ENCODE data around the gene LRFN5.

GRCh38 chr14:41718477-41719166 lies 111.9 kb downstream of the LRFN5 start:
- no peak for TF ChIP-seq CTCF (conservative IDR thresholded peaks at IDR 0.05; ENCODE audit: low read depth in 2 of 2)
- no peak for TF ChIP-seq EZH2phosphoT487 (IDR thresholded peaks at IDR 0.05; ENCODE audit: unreplicated experiment)
- no peak for TF ChIP-seq EZH2 (IDR thresholded peaks at IDR 0.05; ENCODE audit: low read depth, unreplicated experiment)
- no peak for TF ChIP-seq POLR2AphosphoS5 (IDR thresholded peaks at IDR 0.05; ENCODE audit: low read depth)
- TF ChIP-seq ETS1 (IDR thresholded peaks at IDR 0.05) = no peak
- no peak for TF ChIP-seq CREB1 (CRISPR knock-in tag; IDR thresholded peaks at IDR 0.05; ENCODE audit: low read depth)
- no peak for TF ChIP-seq JUNB (IDR thresholded peaks at IDR 0.05; ENCODE audit: unreplicated experiment)
- no peak for TF ChIP-seq REST (IDR thresholded peaks at IDR 0.05; ENCODE audit: unreplicated experiment)
- no peak for TF ChIP-seq ZNF114 (CRISPR knock-in tag; IDR thresholded peaks at IDR 0.05)

Data from GM23338 (cell line).